Nephron progenitor cell (in vitro differentiated cells): ENCODE results near the gene OR6N2.

Experiments used
- DNase-seq: peaks from one replicate; pipeline ENCODE4 v3.0.0; 2021
- H3K27ac Mint-ChIP-seq: 2 replicates; pipeline ENCODE4 v1.8.0; 2021; ENCODE audit warnings: mild to moderate bottlenecking, moderate library complexity, mixed read lengths
- H3K27me3 Mint-ChIP-seq: 2 replicates; pipeline ENCODE4 v1.8.0; 2021; ENCODE audit warnings: mild to moderate bottlenecking, low read depth, mixed read lengths; ENCODE audit not compliant: poor library complexity
- H3K36me3 Mint-ChIP-seq: 2 replicates; pipeline ENCODE4 v1.8.0; 2021; ENCODE audit warnings: low read depth, mixed read lengths
- H3K4me1 Mint-ChIP-seq: 2 replicates; pipeline ENCODE4 v1.8.0; 2021; ENCODE audit warnings: mixed read lengths
- H3K4me3 Mint-ChIP-seq: 2 replicates; pipeline ENCODE4 v1.8.0; 2021; ENCODE audit warnings: mild to moderate bottlenecking, moderate library complexity, mixed read lengths
- H3K9me3 Mint-ChIP-seq: 2 replicates; pipeline ENCODE4 v1.8.0; 2021; ENCODE audit warnings: mild to moderate bottlenecking, moderate library complexity, mixed read lengths
- TF ChIP-seq, protein P1 (sequence below): fragments of 200-600 bp; sonication (generic); IDR thresholded peaks from 2 replicates; pipeline ENCODE4 v1.5.0; 2021; ENCODE audit warnings: antibody characterized with exemption

OR6N2 gene

DNA sequence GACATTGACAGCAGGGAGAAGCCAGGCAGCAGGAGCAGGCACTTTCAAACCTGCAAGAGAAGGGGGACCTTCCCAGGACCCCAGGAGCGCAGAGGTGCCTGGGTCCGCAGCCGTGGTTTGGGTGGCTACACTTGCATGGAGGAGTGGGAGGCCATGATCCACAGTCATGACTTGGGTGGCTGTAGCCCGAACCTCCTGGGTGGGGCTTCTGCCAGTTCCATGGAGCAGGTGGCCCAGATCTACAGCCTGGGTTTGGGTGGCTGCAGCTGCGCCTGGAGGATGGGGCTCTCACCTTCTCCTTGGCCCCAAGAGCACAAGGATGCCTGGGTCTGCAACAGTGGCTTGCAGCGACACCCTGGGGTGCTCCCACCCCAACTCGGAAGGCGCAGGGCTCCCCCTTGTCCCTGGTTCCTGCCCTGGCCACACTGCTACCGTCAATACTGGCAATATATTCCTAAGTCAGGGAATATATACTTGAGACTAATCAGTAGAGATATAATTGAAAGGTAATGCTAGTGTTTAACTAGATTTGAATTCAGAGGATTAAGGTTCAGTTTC lies 28.8 kb downstream of the OR6N2 start:
- H3K27me3 Mint-ChIP-seq: peaks cover 7% of the 10 kb centered on the region
- H3K36me3 Mint-ChIP-seq: no peaks in the 10 kb centered on the region
- TF ChIP-seq, protein P1, sequence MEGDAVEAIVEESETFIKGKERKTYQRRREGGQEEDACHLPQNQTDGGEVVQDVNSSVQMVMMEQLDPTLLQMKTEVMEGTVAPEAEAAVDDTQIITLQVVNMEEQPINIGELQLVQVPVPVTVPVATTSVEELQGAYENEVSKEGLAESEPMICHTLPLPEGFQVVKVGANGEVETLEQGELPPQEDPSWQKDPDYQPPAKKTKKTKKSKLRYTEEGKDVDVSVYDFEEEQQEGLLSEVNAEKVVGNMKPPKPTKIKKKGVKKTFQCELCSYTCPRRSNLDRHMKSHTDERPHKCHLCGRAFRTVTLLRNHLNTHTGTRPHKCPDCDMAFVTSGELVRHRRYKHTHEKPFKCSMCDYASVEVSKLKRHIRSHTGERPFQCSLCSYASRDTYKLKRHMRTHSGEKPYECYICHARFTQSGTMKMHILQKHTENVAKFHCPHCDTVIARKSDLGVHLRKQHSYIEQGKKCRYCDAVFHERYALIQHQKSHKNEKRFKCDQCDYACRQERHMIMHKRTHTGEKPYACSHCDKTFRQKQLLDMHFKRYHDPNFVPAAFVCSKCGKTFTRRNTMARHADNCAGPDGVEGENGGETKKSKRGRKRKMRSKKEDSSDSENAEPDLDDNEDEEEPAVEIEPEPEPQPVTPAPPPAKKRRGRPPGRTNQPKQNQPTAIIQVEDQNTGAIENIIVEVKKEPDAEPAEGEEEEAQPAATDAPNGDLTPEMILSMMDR: no peak
- no peak overlapping the region for H3K27ac Mint-ChIP-seq
- H3K9me3 Mint-ChIP-seq: no peaks in the 10 kb centered on the region
- H3K4me1 Mint-ChIP-seq: no peaks in the 10 kb centered on the region
- no peak for DNase-seq
- no peak overlapping the region for H3K4me3 Mint-ChIP-seq

DNA sequence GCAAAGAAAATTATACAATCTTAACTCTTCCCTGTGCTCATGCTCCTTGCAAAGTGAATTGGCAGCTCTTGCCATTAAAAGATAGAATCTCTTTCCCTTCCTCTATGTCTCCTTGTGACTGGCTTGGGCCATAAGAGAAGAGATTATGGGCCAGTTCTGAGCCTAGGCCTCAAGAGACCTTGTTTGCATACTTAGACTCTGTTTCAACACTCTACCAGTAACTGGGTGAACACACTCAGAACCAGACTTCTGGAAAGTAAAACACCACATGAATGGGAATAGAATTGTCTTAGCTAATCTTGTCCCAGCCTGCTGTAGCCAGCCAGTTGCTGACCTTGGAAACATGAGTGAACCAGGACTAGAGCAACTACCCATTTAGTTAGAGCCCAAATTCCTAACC lies 45.2 kb downstream of the OR6N2 start:
- no peak for DNase-seq
- Mint-ChIP-seq H3K27ac (no peak overlapping the region), H3K4me3 (no peak overlapping the region), H3K36me3 (no peaks in the 10 kb centered on the region), H3K4me1 (no peaks in the 10 kb centered on the region), H3K9me3 (no peaks in the 10 kb centered on the region), H3K27me3 (peaks cover 4% of the 10 kb centered on the region)
- TF ChIP-seq, protein P1: no peak

DNA sequence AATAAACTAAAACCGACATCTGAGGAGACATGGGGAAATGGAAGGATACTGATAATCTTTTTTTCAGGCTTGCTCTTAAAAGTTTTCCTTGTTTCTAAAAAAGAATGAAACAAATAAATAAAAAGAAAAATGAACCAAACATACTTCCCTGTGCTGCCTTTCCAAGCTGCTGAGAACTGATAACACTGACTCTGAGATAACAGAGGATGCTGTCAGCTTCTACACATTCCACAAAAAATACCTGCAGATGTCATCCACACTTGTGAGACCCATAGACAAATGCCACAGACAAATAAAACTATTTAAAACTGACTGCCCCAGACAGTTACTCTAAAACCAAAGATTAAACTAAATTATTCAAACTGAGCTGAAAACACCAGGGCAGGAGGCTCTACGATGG lies 48.5 kb downstream of the OR6N2 start:
- TF ChIP-seq, protein P1: no peak
- Mint-ChIP-seq H3K9me3 (no peaks in the 10 kb centered on the region), H3K4me1 (no peaks in the 10 kb centered on the region), H3K27me3 (no peaks in the 10 kb centered on the region), H3K27ac (no peak overlapping the region), H3K4me3 (no peak overlapping the region), H3K36me3 (no peaks in the 10 kb centered on the region)
- no peak for DNase-seq

DNA sequence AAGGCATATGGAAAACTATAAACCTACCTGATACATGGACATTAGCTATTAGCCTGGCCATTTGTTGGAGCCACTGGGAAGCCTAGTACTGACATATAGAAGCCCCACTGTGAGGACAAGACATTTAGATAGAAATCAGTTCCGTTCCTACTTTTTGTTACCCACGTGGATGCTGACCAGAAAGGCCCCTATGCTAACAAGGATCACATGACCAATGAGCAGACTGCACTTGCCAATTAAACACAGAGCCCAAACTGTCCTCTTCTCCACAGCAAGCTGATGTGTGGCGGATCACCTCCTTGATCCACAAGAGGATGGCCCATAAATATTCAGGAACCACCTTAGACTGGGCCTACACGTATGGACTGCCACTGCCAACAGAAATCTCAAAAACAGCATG lies 49.3 kb downstream of the OR6N2 start:
- Mint-ChIP-seq H3K36me3 (no peaks in the 10 kb centered on the region), H3K4me1 (no peaks in the 10 kb centered on the region), H3K4me3 (no peak overlapping the region), H3K9me3 (no peaks in the 10 kb centered on the region), H3K27ac (no peak overlapping the region), H3K27me3 (no peaks in the 10 kb centered on the region)
- no peak for DNase-seq
- TF ChIP-seq, protein P1: no peak

DNA sequence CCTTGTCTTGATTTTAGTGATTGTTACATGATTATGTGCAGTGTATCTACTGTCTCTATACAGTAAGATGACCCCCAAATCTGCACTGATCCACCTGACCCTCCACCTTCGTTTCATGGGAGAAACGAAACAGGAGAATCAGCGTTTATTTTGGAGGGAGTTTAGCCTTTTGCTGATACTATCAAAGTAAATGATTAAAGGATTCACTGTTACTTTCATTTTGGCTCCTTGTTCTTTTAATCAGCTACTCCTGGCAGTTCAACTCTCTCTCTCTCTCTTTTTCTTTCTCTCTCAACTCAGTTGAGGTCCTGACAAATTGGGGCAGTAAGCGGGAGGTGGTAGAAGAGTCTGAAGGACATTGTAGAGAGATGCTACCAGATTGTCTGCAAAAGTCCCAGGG lies 50.6 kb downstream of the OR6N2 start:
- no peak overlapping the region for H3K4me3 Mint-ChIP-seq

More for the DNA sequence above, 50.6 kb downstream of the OR6N2 start:
- Mint-ChIP-seq H3K27me3 (no peaks in the 10 kb centered on the region), H3K36me3 (no peaks in the 10 kb centered on the region), H3K4me1 (no peaks in the 10 kb centered on the region), H3K9me3 (no peaks in the 10 kb centered on the region), H3K27ac (no peak overlapping the region)
- TF ChIP-seq, protein P1: no peak
- no peak for DNase-seq
